K562 (cell line): ENCODE data around the gene MATR3. TPM values are rescaled to one million over a fixed set of nuclear protein-coding genes. Genes with fewer than 3 reads are reported as not detected.

ENCODE experiments used
- ARID2 ChIP-seq: fragments of 450-650 bp; IDR thresholded peaks from 2 replicates; pipeline ENCODE4 v1.6.1; 2017; ENCODE audit warnings: antibody characterized with exemption, mild to moderate bottlenecking
- BRD9 ChIP-seq: fragments of 450-650 bp; IDR thresholded peaks from 2 replicates; pipeline ENCODE4 v1.6.1; 2018; ENCODE audit warnings: low read depth; ENCODE audit not compliant: partially characterized antibody
- HOMEZ ChIP-seq: fragments of 250-450 bp; sonication (Bioruptor Pico); IDR thresholded peaks from 2 replicates; pipeline ENCODE4 v1.4.0; 2020; ENCODE audit warnings: mild to moderate bottlenecking, moderate library complexity
- LCOR ChIP-seq: sonication (generic); formaldehyde crosslinking; IDR thresholded peaks from 2 replicates; pipeline ENCODE4 v1.8.0; 2022; ENCODE audit warnings: mild to moderate bottlenecking, missing genetic modification reagents
- MEF2D ChIP-seq: conservative IDR thresholded peaks from 2 replicates; pipeline ENCODE4 v1.6.1; 2016; ENCODE audit warnings: low read depth, missing genetic modification characterization, missing compliant biosample characterization
- TAF9B ChIP-seq: fragments of 450-650 bp; IDR thresholded peaks from 2 replicates; pipeline ENCODE4 v1.6.1; 2018; ENCODE audit warnings: mild to moderate bottlenecking; ENCODE audit not compliant: partially characterized antibody
- TRIM28 ChIP-seq: fragments of 450-650 bp; IDR thresholded peaks from 2 replicates; pipeline ENCODE4 v1.6.1; 2017
- ZC3H4 ChIP-seq: sonication (generic); formaldehyde crosslinking; IDR thresholded peaks from 2 replicates; pipeline ENCODE4 v1.9.0; 2021; ENCODE audit warnings: missing genetic modification reagents, borderline replicate concordance
- ZNF197 ChIP-seq: fragments of 200-800 bp; sonication (Bioruptor generic); IDR thresholded peaks from 2 replicates; pipeline ENCODE4 v1.6.1; 2016; ENCODE audit warnings: low read depth, missing genetic modification characterization, missing compliant biosample characterization
- ZNF830 ChIP-seq: fragments of 250-450 bp; sonication (Bioruptor Pico); IDR thresholded peaks from 2 replicates; pipeline ENCODE4 v1.5.0; 2021; ENCODE audit warnings: mild to moderate bottlenecking
- polyA plus RNA-seq, 8 experiments: library from polyadenylated mRNA; depleted of rRNA in 4 of 8; stranded (reverse) in 5 of 8; unstranded in 3 of 8; fragments of >200 nt; fragmentation: Nextera tagmentation in 2 of 8; fragmentation: Illumina TruSeq in 1 of 8; extraction: Ambion mirVana in 2 of 8; extraction: Trizol in 1 of 8; gene quantifications; 2 replicates each; pipeline versions ENCODE4 v1.2.1 to v1.2.3, GENCODE V29; 2011 to 2014; ENCODE audit warnings: inconsistent platforms in 1 of 8, missing spikeins in 1 of 8
- total RNA-seq, 7 experiments: library from RNA; depleted of rRNA in 6 of 7; stranded (reverse); fragments of >200 nt in 6 of 7; fragmentation: Illumina TruSeq in 2 of 7; extraction: Trizol in 2 of 7; gene quantifications; 2 replicates each; pipeline versions ENCODE4 v1.2.1 to v1.2.3, GENCODE V29; 2011 to 2021; ENCODE audit warnings: low replicate concordance in 1 of 7
- TF ChIP-seq, protein P1 (sequence below), 3 experiments: fragments of 200-800 bp in 1 of 3; sonication (Bioruptor generic) in 1 of 3; sonication (generic) in 1 of 3; formaldehyde crosslinking in 1 of 3; IDR thresholded peaks; 2 replicates each; pipeline versions ENCODE4 v1.6.1 to v1.8.0; 2016 to 2022; ENCODE audit warnings: mild to moderate bottlenecking in 2 of 3, missing compliant biosample characterization in 2 of 3, missing genetic modification characterization in 2 of 3, missing genetic modification reagents in 1 of 3
- TF ChIP-seq, protein P2 (sequence below): fragments of 250-450 bp; sonication (Bioruptor Pico); IDR thresholded peaks from 2 replicates; pipeline ENCODE4 v1.5.0; 2022; ENCODE audit warnings: mild to moderate bottlenecking
- TF ChIP-seq, protein P3 (sequence below): fragments of 450-650 bp; IDR thresholded peaks from 2 replicates; pipeline ENCODE4 v1.6.1; 2014; ENCODE audit warnings: low read depth, mild to moderate bottlenecking, moderate library complexity, borderline replicate concordance
- TF ChIP-seq, protein P4 (sequence below): IDR thresholded peaks from 3 replicates; pipeline ENCODE4 v1.6.1; 2011; ENCODE audit warnings: borderline replicate concordance, mild to moderate bottlenecking, moderate library complexity; ENCODE audit not compliant: insufficient read length; ENCODE audit errors: extremely low read depth

MATR3 gene
- total and polyA plus RNA-seq, 9 of the 15 experiments (the other 6 are each of a cell fraction or from before 2014, with no cell fraction given), result 150 to 425 (median 263) TPM

- TF ChIP-seq, protein P1, sequence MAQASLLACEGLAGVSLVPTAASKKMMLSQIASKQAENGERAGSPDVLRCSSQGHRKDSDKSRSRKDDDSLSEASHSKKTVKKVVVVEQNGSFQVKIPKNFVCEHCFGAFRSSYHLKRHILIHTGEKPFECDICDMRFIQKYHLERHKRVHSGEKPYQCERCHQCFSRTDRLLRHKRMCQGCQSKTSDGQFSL (CRISPR knock-in tag; IDR thresholded peaks at IDR 0.05), result peak; percentile 35; the same call in 1 of the 2 replicates
- TF ChIP-seq, protein P1 (tag; IDR thresholded peaks at IDR 0.05), result peak in 1 of 2 experiments; percentile 26; a peak in 1 of 4 replicates
- TF ChIP-seq TAF9B, result peak; percentile 88
- peak; percentile 73; the same call in 1 of the 2 replicates for TF ChIP-seq ZNF197 (CRISPR knock-in tag)
- TF ChIP-seq, protein P2, sequence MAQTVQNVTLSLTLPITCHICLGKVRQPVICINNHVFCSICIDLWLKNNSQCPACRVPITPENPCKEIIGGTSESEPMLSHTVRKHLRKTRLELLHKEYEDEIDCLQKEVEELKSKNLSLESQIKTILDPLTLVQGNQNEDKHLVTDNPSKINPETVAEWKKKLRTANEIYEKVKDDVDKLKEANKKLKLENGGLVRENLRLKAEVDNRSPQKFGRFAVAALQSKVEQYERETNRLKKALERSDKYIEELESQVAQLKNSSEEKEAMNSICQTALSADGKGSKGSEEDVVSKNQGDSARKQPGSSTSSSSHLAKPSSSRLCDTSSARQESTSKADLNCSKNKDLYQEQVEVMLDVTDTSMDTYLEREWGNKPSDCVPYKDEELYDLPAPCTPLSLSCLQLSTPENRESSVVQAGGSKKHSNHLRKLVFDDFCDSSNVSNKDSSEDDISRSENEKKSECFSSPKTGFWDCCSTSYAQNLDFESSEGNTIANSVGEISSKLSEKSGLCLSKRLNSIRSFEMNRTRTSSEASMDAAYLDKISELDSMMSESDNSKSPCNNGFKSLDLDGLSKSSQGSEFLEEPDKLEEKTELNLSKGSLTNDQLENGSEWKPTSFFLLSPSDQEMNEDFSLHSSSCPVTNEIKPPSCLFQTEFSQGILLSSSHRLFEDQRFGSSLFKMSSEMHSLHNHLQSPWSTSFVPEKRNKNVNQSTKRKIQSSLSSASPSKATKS (CRISPR knock-in tag), result no peak
- no peak for TF ChIP-seq ZNF830 (CRISPR knock-in tag)
- TF ChIP-seq TRIM28, result no peak
- TF ChIP-seq, protein P3, sequence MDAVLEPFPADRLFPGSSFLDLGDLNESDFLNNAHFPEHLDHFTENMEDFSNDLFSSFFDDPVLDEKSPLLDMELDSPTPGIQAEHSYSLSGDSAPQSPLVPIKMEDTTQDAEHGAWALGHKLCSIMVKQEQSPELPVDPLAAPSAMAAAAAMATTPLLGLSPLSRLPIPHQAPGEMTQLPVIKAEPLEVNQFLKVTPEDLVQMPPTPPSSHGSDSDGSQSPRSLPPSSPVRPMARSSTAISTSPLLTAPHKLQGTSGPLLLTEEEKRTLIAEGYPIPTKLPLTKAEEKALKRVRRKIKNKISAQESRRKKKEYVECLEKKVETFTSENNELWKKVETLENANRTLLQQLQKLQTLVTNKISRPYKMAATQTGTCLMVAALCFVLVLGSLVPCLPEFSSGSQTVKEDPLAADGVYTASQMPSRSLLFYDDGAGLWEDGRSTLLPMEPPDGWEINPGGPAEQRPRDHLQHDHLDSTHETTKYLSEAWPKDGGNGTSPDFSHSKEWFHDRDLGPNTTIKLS, result peak; percentile 89
- TF ChIP-seq, protein P4, sequence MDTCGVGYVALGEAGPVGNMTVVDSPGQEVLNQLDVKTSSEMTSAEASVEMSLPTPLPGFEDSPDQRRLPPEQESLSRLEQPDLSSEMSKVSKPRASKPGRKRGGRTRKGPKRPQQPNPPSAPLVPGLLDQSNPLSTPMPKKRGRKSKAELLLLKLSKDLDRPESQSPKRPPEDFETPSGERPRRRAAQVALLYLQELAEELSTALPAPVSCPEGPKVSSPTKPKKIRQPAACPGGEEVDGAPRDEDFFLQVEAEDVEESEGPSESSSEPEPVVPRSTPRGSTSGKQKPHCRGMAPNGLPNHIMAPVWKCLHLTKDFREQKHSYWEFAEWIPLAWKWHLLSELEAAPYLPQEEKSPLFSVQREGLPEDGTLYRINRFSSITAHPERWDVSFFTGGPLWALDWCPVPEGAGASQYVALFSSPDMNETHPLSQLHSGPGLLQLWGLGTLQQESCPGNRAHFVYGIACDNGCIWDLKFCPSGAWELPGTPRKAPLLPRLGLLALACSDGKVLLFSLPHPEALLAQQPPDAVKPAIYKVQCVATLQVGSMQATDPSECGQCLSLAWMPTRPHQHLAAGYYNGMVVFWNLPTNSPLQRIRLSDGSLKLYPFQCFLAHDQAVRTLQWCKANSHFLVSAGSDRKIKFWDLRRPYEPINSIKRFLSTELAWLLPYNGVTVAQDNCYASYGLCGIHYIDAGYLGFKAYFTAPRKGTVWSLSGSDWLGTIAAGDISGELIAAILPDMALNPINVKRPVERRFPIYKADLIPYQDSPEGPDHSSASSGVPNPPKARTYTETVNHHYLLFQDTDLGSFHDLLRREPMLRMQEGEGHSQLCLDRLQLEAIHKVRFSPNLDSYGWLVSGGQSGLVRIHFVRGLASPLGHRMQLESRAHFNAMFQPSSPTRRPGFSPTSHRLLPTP, result no peak
- peak; percentile 36 for TF ChIP-seq BRD9
- TF ChIP-seq HOMEZ, result no peak
- peak; percentile 24; the same call in 1 of the 2 replicates for TF ChIP-seq ZC3H4
- no peak for TF ChIP-seq ARID2
- TF ChIP-seq MEF2D (tag), result no peak; the same call in 1 of the 2 replicates
- peak; percentile 71 for TF ChIP-seq LCOR (CRISPR knock-in tag)
Observed at GRCh38 chr5:139293507-139294373, at the start of gene MATR3 (continued).
